GM21737 (cell line): ENCODE results near the gene HTR6.
"Not testable (repeated sequence)": the region's sequence is repeated elsewhere in the genome, so short reads cannot be mapped to it uniquely, and the experiment has no call there.

Experiments
- ATAC-seq: cut with Tn5 transposase; IDR thresholded peaks from one replicate; pipeline ENCODE4 v1.9.1; 2021; ENCODE audit warnings: mild to moderate bottlenecking, moderate library complexity; ENCODE audit not compliant: unreplicated experiment

Gene HTR6

GRCh38 chr1:19664453-19665185 is at the start of gene HTR6:
Gene HTR6 (plus strand): TSS chr1:19664875. CDS start chr1:19665754, 879 bp downstream.
- ATAC-seq = no peak

- ATAC-seq = no peak
These were observed 49.2 kb upstream of the HTR6 start for GRCh38 chr1:19615438-19615837.

- ATAC-seq = no peak
These were observed 48.2 kb upstream of the HTR6 start for GRCh38 chr1:19616489-19616888.

GRCh38 chr1:19617376-19617775 is 47.3 kb upstream of the HTR6 start:
- no peak for ATAC-seq

GRCh38 chr1:19618428-19618827 is 46.2 kb upstream of the HTR6 start:
- no peak for ATAC-seq

GRCh38 chr1:19619697-19620384 is 44.8 kb upstream of the HTR6 start:
- no peak for ATAC-seq

- no peak for ATAC-seq
These were observed 43.9 kb upstream of the HTR6 start for GRCh38 chr1:19620786-19621185.

GRCh38 chr1:19621274-19621950 is 43.3 kb upstream of the HTR6 start:
- no peak for ATAC-seq

- no peak for ATAC-seq
These were observed 42.5 kb upstream of the HTR6 start for GRCh38 chr1:19622204-19622603.

GRCh38 chr1:19623523-19623922 is 41.2 kb upstream of the HTR6 start:
- no peak for ATAC-seq

- ATAC-seq = no peak
These were observed 39.3 kb upstream of the HTR6 start for GRCh38 chr1:19625291-19625937.

GRCh38 chr1:19628879-19629278 is 35.8 kb upstream of the HTR6 start:
- no peak for ATAC-seq

- no peak for ATAC-seq
These were observed 35.3 kb upstream of the HTR6 start for GRCh38 chr1:19629357-19629756.

- ATAC-seq = not testable (repeated sequence)
These were observed 34.5 kb upstream of the HTR6 start for GRCh38 chr1:19630192-19630591.

GRCh38 chr1:19630720-19631395 is 33.8 kb upstream of the HTR6 start:
- no peak for ATAC-seq

- no peak for ATAC-seq
These were observed 32.5 kb upstream of the HTR6 start for GRCh38 chr1:19632211-19632610.

- no peak for ATAC-seq
These were observed 31.6 kb upstream of the HTR6 start for GRCh38 chr1:19633106-19633505.

- not testable (repeated sequence) for ATAC-seq
These were observed 29.6 kb upstream of the HTR6 start for GRCh38 chr1:19635064-19635463.

- ATAC-seq = no peak
These were observed 29.0 kb upstream of the HTR6 start for GRCh38 chr1:19635646-19636045.

GRCh38 chr1:19636065-19636464 is 28.6 kb upstream of the HTR6 start:
- ATAC-seq = no peak

- not testable (repeated sequence) for ATAC-seq
These were observed 27.9 kb upstream of the HTR6 start for GRCh38 chr1:19636749-19637148.
